Measurements from ENCODE around the gene IGFL2.
"Not testable (repeated sequence)": the region's sequence is repeated elsewhere in the genome, so short reads cannot be mapped to it uniquely, and the experiment has no call there.

The IGFL2 gene

DNA sequence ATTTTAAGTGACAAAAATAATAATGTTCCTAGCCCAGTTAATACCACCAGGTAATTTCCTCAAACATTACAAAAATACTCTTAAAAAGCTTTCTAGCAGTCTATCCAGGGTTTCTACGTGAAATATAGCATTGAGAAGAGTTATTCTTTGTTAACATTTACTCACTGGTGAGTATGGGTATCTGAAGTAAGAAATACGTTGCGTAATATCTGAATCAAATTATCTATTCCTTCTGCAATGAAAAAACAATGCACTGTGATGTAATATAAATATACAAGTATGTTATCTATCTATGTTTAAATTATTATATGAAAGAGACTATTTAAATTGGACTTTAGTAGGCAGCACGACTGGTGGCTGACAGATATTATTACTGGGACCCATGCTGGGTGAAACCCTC lies 5.7 kb upstream of the IGFL2 start:
- no peak for DNase-seq

GRCh38 chr19:46144756-46145155 lies 3.3 kb upstream of the IGFL2 start:
- DNase-seq, result no peak

- DNase-seq, result no peak
Observed at GRCh38 chr19:46147166-46147740, 785 bp upstream of the IGFL2 start.

DNA sequence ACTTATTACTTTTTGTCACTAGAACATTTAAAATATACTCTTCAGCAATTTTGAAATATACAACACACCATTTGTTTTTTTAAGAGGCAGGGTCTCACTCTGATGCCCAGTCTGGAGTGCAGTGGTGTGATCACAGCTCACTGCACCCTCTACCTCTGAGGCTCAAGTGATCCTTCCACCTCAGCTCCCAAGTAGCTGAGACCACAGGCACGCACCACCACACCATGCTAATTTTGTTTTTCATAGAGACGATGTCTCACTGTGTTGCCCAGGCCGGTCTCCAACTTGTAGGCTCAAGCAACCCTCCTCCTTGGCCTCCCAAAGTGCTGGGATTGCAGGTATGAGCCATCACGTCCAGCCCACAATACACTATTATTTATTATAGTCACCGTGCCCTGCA lies 2.6 kb downstream of the IGFL2 start:
- DNase-seq, result no peak

DNA sequence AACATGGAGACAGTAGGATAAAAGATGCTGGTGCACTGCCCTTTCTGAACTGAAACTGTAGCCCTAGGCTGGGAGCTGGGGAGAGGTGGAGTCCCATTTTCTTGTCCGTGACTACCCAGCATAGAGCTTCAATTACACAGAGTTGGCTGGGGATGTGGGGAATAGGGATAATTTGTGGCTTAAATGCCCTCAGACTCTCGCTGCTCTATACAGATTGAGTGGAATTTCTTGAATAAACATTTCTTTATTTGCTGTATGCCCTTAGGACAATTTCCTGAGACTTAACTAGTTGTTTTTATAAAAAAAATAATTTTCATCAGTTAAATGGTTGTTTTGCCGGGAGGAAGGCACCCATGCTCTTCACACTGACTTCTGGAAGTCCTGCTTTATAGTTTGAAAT lies 7.2 kb downstream of the IGFL2 start:
- DNase-seq, result no peak

- no peak for DNase-seq
Observed at GRCh38 chr19:46159418-46160232, 11.6 kb downstream of the IGFL2 start.

DNA sequence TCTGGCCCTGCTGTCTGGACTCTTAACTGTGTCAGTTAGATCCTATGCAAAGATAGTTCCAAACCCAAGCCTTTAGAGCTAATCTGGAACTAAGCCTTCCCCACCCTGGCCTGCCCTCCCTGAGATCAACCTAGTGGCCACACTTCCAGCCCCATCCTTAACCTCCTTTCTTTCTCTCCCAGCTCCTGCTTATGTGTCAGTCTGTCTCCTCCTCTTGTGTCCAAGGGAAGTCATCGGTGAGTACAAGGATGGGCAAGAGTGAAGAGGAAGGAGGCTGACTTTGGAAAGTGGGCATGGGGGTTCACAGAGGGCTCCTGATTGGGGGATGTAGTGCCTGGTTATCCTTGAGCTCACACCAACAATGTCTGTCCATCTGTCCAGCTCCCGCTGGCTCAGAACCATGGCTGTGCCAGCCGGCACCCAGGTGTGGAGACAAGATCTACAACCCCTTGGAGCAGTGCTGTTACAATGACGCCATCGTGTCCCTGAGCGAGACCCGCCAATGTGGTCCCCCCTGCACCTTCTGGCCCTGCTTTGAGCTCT lies 12.3 kb downstream of the IGFL2 start:
- DNase-seq, result no peak

GRCh38 chr19:46161642-46162257 lies 13.7 kb downstream of the IGFL2 start:
- DNase-seq, result not testable (repeated sequence)

DNA sequence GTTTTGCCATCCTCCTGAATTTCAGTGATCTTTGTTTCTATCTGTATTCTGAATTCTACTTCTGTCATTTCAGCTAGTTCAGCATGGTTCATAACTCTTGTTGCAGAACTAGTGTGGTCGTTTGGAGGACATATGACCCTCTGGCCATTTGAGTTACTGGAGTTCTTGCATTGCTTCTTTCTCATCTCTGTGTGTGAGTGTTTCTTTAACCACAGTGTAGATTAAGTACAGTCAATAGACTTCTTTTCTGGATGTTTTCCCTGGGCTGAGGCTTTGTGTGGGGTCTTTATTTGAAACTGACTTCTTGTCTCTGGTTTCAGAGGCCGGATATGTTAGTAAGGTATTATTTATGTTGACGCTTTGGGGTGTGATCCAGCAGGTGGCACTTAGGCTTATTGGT lies 14.7 kb downstream of the IGFL2 start:
- no peak for DNase-seq

DNA sequence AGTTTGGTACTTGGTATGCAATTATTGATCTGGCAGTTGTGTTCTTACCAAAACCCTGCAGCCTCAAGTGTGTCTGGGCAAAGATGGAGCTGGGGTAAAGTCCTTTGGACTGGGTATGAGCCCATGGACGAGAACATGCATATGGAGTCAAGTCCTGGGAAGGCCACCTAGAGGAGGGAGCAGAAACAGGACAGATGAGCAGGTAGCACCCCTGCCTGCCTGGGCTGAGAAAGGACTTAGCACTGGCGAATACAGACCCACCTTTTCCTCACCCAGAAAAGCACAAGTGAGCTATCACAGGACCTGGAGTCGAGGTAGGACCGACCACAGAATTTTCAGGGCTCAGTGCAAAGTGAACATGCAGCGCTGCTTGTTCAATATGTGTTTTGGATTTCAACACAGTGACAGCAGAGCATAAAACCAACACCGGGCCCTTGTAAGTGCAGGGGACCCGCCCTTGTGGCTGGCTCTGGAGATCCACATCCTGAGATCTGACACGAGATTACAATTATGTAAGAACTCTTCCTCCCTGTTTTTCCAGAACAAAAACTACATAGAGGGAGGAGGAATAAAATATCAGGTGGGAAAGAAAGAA lies 25.9 kb downstream of the IGFL2 start:
- DNase-seq, result no peak

DNA sequence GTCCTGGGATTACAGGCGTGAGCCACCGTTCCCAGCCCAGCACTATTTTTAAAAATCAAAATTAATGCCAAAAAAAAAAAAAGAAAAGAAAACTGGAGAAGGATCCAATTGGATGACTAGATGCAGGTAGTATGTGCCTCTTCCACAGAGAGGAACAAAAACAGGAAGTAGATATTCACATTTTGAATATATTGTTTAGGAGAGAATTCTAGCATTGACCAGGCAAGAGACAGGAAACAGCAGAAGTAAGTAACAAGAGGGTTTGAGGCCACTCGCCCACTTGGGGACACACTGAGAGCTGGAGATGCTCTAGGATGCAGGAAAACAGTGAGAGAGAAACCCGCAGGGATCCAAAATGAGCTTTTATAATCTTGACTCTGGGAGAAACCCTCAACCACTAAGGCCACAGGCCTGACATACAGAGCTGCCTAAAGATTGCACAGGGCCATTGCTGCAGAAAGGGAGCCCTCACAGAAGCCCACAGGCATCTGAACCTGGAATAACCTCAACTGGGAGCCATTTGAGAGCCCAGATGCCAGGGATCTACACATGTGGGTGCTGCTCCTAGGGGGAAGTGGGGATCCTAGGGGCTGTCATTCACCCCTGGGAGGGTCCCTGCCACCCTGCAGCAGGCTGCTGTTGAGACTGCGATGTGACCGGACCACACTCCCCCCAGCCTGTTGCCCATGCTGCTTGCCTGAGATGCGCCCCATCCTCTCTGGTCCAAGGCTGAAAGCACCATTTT lies 28.2 kb downstream of the IGFL2 start:
- DNase-seq, result no peak

DNA sequence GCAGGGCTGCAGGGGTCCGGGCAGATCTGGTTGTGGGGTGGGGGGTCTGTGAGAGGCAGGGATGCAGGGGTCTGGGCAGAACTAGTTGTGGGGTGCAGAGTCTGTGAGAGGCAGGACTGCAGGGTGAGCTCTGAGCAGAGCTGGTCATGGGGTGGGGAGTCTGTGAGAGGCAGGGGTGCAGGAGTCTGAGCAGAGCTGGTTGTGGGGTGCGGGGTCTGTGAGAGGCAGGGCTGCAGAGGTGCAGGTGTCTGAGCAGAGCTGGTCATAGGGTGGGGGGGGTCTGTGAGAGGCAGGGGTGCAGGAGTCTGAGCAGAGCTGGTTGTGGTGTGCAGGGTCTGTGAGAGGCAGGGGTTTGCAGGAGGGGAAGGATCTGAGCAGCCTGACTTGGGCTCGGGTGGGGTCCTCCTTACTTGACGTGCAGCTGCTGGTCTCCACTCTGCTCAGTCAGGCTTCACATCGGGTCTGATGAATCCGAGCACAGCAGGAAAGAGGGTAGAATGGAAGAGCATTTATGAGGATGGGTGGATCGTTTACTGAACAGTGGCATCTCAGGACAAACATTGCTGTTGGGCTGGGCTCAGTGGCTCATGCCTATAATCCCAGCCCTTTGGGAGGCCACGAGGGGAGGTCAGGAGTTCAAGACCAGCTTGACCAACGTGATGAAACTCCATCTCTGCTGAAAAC lies 31.2 kb downstream of the IGFL2 start:
- DNase-seq, result no peak

DNA sequence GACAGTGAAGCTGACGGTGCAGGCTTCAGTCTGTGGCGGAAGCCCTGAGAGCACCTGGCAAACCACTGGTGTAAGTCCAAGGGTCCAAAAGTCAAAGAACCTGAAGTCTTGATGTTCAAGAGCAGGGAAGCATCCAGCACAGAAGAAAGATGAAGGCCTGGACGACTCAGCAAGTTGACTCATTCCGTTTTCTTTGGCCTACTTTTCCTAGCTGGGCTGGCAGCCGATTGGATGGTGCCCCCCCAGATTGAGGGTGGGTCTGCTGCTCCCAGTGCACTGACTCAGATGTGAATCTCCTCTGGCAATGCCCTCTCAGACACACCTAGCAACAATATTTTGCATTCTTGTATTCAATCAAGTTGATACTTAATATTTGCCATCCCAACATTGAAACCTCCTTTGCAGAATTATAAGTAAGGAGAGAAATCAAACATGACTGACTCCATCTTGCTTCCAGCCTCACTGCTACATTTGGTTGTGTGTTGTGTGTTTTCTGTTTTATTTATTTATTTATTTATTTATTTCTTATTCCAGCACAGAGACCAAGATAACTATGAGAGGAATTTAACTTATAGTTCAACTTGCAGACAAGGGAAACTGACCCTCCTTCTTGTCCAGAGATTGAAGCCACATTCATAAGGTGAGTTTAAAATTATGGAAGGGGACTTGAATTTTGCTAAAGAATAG lies 32.8 kb downstream of the IGFL2 start:
- peak in 1 of 14 donors; percentile 16 for DNase-seq

GRCh38 chr19:46181388-46181779 lies 33.3 kb downstream of the IGFL2 start:
- no peak for DNase-seq

DNA sequence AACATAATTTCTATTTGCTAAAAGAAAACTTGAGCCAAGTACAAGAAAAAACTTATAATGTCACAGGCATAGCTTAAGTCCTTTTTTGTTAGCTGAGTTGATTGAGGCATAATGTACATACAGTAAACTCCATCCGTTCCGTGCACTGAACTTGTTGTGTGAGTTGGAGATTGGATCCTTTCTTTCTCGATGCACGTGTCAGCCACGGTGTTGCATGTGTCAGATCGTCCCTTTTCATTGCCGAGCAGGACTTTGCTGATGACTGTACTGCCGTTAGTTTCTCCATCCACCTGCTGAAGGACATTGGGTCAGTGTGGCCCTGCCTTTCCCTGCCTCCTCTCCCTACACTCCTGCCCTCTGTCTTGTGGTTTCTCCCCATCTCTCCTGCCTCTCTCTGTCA lies 34.4 kb downstream of the IGFL2 start:
- no peak for DNase-seq

DNA sequence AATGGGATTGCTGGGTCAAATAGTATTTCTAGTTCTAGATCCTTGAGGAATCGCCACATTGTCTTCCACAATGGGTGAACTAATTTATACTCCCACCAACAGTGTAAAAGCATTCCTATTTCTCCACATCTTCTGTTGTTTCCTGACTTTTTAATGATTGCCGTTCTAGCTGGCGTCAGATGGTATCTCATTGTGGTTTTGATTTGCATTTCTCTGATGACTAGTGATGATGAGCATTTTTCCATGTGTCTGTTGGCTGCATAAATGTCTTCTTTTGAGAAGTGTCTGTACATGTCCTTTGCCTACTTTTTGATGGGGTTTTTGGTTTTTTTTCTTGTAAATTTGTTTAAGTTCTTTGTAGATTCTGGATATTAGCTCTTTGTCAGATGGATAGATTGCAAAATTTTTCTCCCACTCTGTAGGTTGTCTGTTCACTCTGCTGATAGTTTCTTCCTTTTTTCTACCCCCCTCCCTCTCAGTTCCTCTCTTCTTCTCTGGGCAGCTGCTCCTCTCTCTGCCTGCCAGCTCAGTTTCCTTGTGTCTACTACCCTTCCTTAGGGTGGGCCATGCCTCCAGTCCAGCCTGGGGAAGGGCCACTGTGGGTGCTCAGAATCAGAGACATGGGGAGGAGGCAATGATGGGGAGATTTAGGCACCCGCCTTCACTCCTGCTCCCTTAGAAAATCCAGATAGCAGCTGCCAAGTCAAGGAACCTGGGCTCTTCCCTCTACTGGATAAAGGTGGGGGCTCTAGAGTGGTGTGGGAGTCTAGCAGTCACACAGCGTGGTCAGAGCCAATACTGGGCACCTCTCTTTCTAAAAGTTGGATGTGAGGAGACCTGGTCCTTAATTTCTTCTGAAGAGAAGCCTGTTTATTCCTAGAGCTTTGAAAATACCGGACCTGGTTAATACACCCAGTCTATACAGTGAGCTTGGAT lies 37.0 kb downstream of the IGFL2 start:
- DNase-seq, result not testable (repeated sequence)

- DNase-seq, result no peak
Observed at GRCh38 chr19:46186101-46186716, 38.2 kb downstream of the IGFL2 start.

DNA sequence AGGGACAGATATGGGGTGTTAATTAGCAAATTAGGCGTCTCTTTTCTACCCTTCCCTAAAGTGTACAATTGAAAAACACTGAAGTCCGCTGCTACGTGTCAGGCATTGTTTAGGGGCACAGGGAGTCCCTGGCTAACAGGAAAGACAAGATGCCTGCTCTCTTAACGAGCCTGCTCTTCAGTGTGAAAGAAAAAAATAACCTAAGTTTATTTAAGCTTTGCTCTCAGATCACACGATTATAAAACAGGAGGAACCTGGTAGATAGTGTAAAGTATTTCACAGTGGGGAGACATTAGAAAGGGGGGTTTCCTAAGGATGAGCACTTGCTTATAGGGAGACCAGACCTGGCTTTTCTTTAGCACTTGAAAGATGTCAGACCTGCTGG lies 38.7 kb downstream of the IGFL2 start:
- DNase-seq, result no peak

Data from C1 segment of cervical spinal cord (tissue), 14 donors.